Measurements from ENCODE around the gene BARHL1.

The BARHL1 gene

GRCh38 chr9:132609184-132609583, 26.8 kb downstream of the BARHL1 start:
- no peaks in the 10 kb centered on the region for H3K27me3 ChIP-seq (ENCODE audit: control insufficient read depth in 5 of 5, insufficient read depth in 4 of 5, low read length in 5 of 5)

GRCh38 chr9:132609829-132610228, 27.4 kb downstream of the BARHL1 start:
- H3K27ac ChIP-seq (ENCODE audit: low read depth, low read length) = no peak overlapping the region
- H3K36me3 ChIP-seq (ENCODE audit: control insufficient read depth in 5 of 5, insufficient read depth in 5 of 5, low read length in 5 of 5) = peaks cover 0 to 80% (median 72%) of the 10 kb centered on the region in 5 donors
- no peak overlapping the region for H3K4me3 ChIP-seq (ENCODE audit: low read depth in 1 of 5, low read length in 5 of 5)
- H3K27me3 ChIP-seq (ENCODE audit: control insufficient read depth in 5 of 5, insufficient read depth in 4 of 5, low read length in 5 of 5) = no peaks in the 10 kb centered on the region
- H3K4me1 ChIP-seq (ENCODE audit: control insufficient read depth in 5 of 5, insufficient read depth in 5 of 5, low read length in 5 of 5) = no peaks in the 10 kb centered on the region
- no peaks in the 10 kb centered on the region for H3K9me3 ChIP-seq (ENCODE audit: control insufficient read depth in 5 of 5, low read length in 5 of 5)
- no peak overlapping the region for H3K9ac ChIP-seq (ENCODE audit: low read length in 5 of 5)

More at GRCh38 chr9:132609184-132609583, 26.8 kb downstream of the BARHL1 start:
- Histone ChIP-seq H3K9ac (ENCODE audit: low read length in 5 of 5) (no peak overlapping the region), H3K27ac (ENCODE audit: low read depth, low read length) (no peak overlapping the region), H3K9me3 (ENCODE audit: control insufficient read depth in 5 of 5, low read length in 5 of 5) (no peaks in the 10 kb centered on the region), H3K4me1 (ENCODE audit: control insufficient read depth in 5 of 5, insufficient read depth in 5 of 5, low read length in 5 of 5) (no peaks in the 10 kb centered on the region), H3K4me3 (ENCODE audit: low read depth in 1 of 5, low read length in 5 of 5) (no peak overlapping the region), H3K36me3 (ENCODE audit: control insufficient read depth in 5 of 5, insufficient read depth in 5 of 5, low read length in 5 of 5) (peaks cover 0 to 77% (median 67%) of the 10 kb centered on the region in 5 donors)

- Histone ChIP-seq H3K9me3 (ENCODE audit: control insufficient read depth in 5 of 5, low read length in 5 of 5) (no peaks in the 10 kb centered on the region), H3K9ac (ENCODE audit: low read length in 5 of 5) (no peak overlapping the region), H3K4me3 (ENCODE audit: low read depth in 1 of 5, low read length in 5 of 5) (no peak overlapping the region), H3K36me3 (ENCODE audit: control insufficient read depth in 5 of 5, insufficient read depth in 5 of 5, low read length in 5 of 5) (peaks cover 5 to 82% (median 72%) of the 10 kb centered on the region in 5 donors), H3K4me1 (ENCODE audit: control insufficient read depth in 5 of 5, insufficient read depth in 5 of 5, low read length in 5 of 5) (no peaks in the 10 kb centered on the region), H3K27me3 (ENCODE audit: control insufficient read depth in 5 of 5, insufficient read depth in 4 of 5, low read length in 5 of 5) (no peaks in the 10 kb centered on the region), H3K27ac (ENCODE audit: low read depth, low read length) (no peak overlapping the region)
Measured at GRCh38 chr9:132610661-132611060, 28.3 kb downstream of the BARHL1 start.

GRCh38 chr9:132614324-132614723, 31.9 kb downstream of the BARHL1 start:
- H3K27ac ChIP-seq (ENCODE audit: low read depth, low read length) = no peak overlapping the region
- H3K4me3 ChIP-seq (ENCODE audit: low read depth in 1 of 5, low read length in 5 of 5) = no peak overlapping the region
- H3K27me3 ChIP-seq (ENCODE audit: control insufficient read depth in 5 of 5, insufficient read depth in 4 of 5, low read length in 5 of 5) = no peaks in the 10 kb centered on the region
- H3K9ac ChIP-seq (ENCODE audit: low read length in 5 of 5) = no peak overlapping the region
- H3K36me3 ChIP-seq (ENCODE audit: control insufficient read depth in 5 of 5, insufficient read depth in 5 of 5, low read length in 5 of 5) = peaks cover 20 to 86% (median 69%) of the 10 kb centered on the region in 5 donors
- no peaks in the 10 kb centered on the region for H3K9me3 ChIP-seq (ENCODE audit: control insufficient read depth in 5 of 5, low read length in 5 of 5)
- no peaks in the 10 kb centered on the region for H3K4me1 ChIP-seq (ENCODE audit: control insufficient read depth in 5 of 5, insufficient read depth in 5 of 5, low read length in 5 of 5)

- Histone ChIP-seq H3K4me1 (ENCODE audit: control insufficient read depth in 5 of 5, insufficient read depth in 5 of 5, low read length in 5 of 5) (no peaks in the 10 kb centered on the region), H3K27ac (ENCODE audit: low read depth, low read length) (no peak overlapping the region), H3K27me3 (ENCODE audit: control insufficient read depth in 5 of 5, insufficient read depth in 4 of 5, low read length in 5 of 5) (no peaks in the 10 kb centered on the region), H3K4me3 (ENCODE audit: low read depth in 1 of 5, low read length in 5 of 5) (no peak overlapping the region), H3K9me3 (ENCODE audit: control insufficient read depth in 5 of 5, low read length in 5 of 5) (no peaks in the 10 kb centered on the region), H3K36me3 (ENCODE audit: control insufficient read depth in 5 of 5, insufficient read depth in 5 of 5, low read length in 5 of 5) (peaks cover 24 to 81% (median 59%) of the 10 kb centered on the region in 5 donors), H3K9ac (ENCODE audit: low read length in 5 of 5) (no peak overlapping the region)
Measured at GRCh38 chr9:132615774-132616173, 33.4 kb downstream of the BARHL1 start.

GRCh38 chr9:132616725-132617124, 34.3 kb downstream of the BARHL1 start:
- no peaks in the 10 kb centered on the region for H3K27me3 ChIP-seq (ENCODE audit: control insufficient read depth in 5 of 5, insufficient read depth in 4 of 5, low read length in 5 of 5)
- H3K4me1 ChIP-seq (ENCODE audit: control insufficient read depth in 5 of 5, insufficient read depth in 5 of 5, low read length in 5 of 5) = no peaks in the 10 kb centered on the region
- no peak overlapping the region for H3K9ac ChIP-seq (ENCODE audit: low read length in 5 of 5)
- no peak overlapping the region for H3K27ac ChIP-seq (ENCODE audit: low read depth, low read length)
- no peak overlapping the region for H3K4me3 ChIP-seq (ENCODE audit: low read depth in 1 of 5, low read length in 5 of 5)
- peaks cover 29 to 79% (median 54%) of the 10 kb centered on the region in 5 donors for H3K36me3 ChIP-seq (ENCODE audit: control insufficient read depth in 5 of 5, insufficient read depth in 5 of 5, low read length in 5 of 5)
- no peaks in the 10 kb centered on the region for H3K9me3 ChIP-seq (ENCODE audit: control insufficient read depth in 5 of 5, low read length in 5 of 5)

- no peaks in the 10 kb centered on the region for H3K9me3 ChIP-seq (ENCODE audit: control insufficient read depth in 5 of 5, low read length in 5 of 5)
- no peak overlapping the region for H3K4me3 ChIP-seq (ENCODE audit: low read depth in 1 of 5, low read length in 5 of 5)
- no peaks in the 10 kb centered on the region for H3K27me3 ChIP-seq (ENCODE audit: control insufficient read depth in 5 of 5, insufficient read depth in 4 of 5, low read length in 5 of 5)
- H3K9ac ChIP-seq (ENCODE audit: low read length in 5 of 5) = no peak overlapping the region
- no peak overlapping the region for H3K27ac ChIP-seq (ENCODE audit: low read depth, low read length)
- H3K36me3 ChIP-seq (ENCODE audit: control insufficient read depth in 5 of 5, insufficient read depth in 5 of 5, low read length in 5 of 5) = peaks cover 24 to 64% (median 42%) of the 10 kb centered on the region in 5 donors
- H3K4me1 ChIP-seq (ENCODE audit: control insufficient read depth in 5 of 5, insufficient read depth in 5 of 5, low read length in 5 of 5) = no peaks in the 10 kb centered on the region
Measured at GRCh38 chr9:132622159-132622558, 39.8 kb downstream of the BARHL1 start.

GRCh38 chr9:132626285-132626684, 43.9 kb downstream of the BARHL1 start:
- Histone ChIP-seq H3K4me1 (ENCODE audit: control insufficient read depth in 5 of 5, insufficient read depth in 5 of 5, low read length in 5 of 5) (no peaks in the 10 kb centered on the region), H3K9ac (ENCODE audit: low read length in 5 of 5) (no peak overlapping the region), H3K36me3 (ENCODE audit: control insufficient read depth in 5 of 5, insufficient read depth in 5 of 5, low read length in 5 of 5) (peaks cover 22 to 78% (median 61%) of the 10 kb centered on the region in 5 donors), H3K4me3 (ENCODE audit: low read depth in 1 of 5, low read length in 5 of 5) (no peak overlapping the region), H3K27me3 (ENCODE audit: control insufficient read depth in 5 of 5, insufficient read depth in 4 of 5, low read length in 5 of 5) (no peaks in the 10 kb centered on the region), H3K27ac (ENCODE audit: low read depth, low read length) (no peak overlapping the region), H3K9me3 (ENCODE audit: control insufficient read depth in 5 of 5, low read length in 5 of 5) (no peaks in the 10 kb centered on the region)

- Histone ChIP-seq H3K4me1 (ENCODE audit: control insufficient read depth in 5 of 5, insufficient read depth in 5 of 5, low read length in 5 of 5) (no peaks in the 10 kb centered on the region), H3K9ac (ENCODE audit: low read length in 5 of 5) (no peak overlapping the region), H3K27me3 (ENCODE audit: control insufficient read depth in 5 of 5, insufficient read depth in 4 of 5, low read length in 5 of 5) (no peaks in the 10 kb centered on the region), H3K27ac (ENCODE audit: low read depth, low read length) (no peak overlapping the region), H3K9me3 (ENCODE audit: control insufficient read depth in 5 of 5, low read length in 5 of 5) (no peaks in the 10 kb centered on the region), H3K36me3 (ENCODE audit: control insufficient read depth in 5 of 5, insufficient read depth in 5 of 5, low read length in 5 of 5) (peaks cover 21 to 81% (median 64%) of the 10 kb centered on the region in 5 donors), H3K4me3 (ENCODE audit: low read depth in 1 of 5, low read length in 5 of 5) (no peak overlapping the region)
Measured at GRCh38 chr9:132627106-132627505, 44.7 kb downstream of the BARHL1 start.

- Histone ChIP-seq H3K27ac (ENCODE audit: low read depth, low read length) (no peak overlapping the region), H3K4me1 (ENCODE audit: control insufficient read depth in 5 of 5, insufficient read depth in 5 of 5, low read length in 5 of 5) (no peaks in the 10 kb centered on the region), H3K36me3 (ENCODE audit: control insufficient read depth in 5 of 5, insufficient read depth in 5 of 5, low read length in 5 of 5) (peaks cover 21 to 76% (median 61%) of the 10 kb centered on the region in 5 donors), H3K9ac (ENCODE audit: low read length in 5 of 5) (no peak overlapping the region), H3K9me3 (ENCODE audit: control insufficient read depth in 5 of 5, low read length in 5 of 5) (no peaks in the 10 kb centered on the region), H3K4me3 (ENCODE audit: low read depth in 1 of 5, low read length in 5 of 5) (no peak overlapping the region), H3K27me3 (ENCODE audit: control insufficient read depth in 5 of 5, insufficient read depth in 4 of 5, low read length in 5 of 5) (no peaks in the 10 kb centered on the region)
Measured at GRCh38 chr9:132627594-132627993, 45.2 kb downstream of the BARHL1 start.

GRCh38 chr9:132628746-132629145, 46.3 kb downstream of the BARHL1 start:
- H3K4me1 ChIP-seq (ENCODE audit: control insufficient read depth in 5 of 5, insufficient read depth in 5 of 5, low read length in 5 of 5) = no peaks in the 10 kb centered on the region
- H3K9ac ChIP-seq (ENCODE audit: low read length in 5 of 5) = no peak overlapping the region
- H3K27me3 ChIP-seq (ENCODE audit: control insufficient read depth in 5 of 5, insufficient read depth in 4 of 5, low read length in 5 of 5) = no peaks in the 10 kb centered on the region
- no peaks in the 10 kb centered on the region for H3K9me3 ChIP-seq (ENCODE audit: control insufficient read depth in 5 of 5, low read length in 5 of 5)
- peaks cover 25 to 74% (median 61%) of the 10 kb centered on the region in 5 donors for H3K36me3 ChIP-seq (ENCODE audit: control insufficient read depth in 5 of 5, insufficient read depth in 5 of 5, low read length in 5 of 5)
- H3K27ac ChIP-seq (ENCODE audit: low read depth, low read length) = no peak overlapping the region
- H3K4me3 ChIP-seq (ENCODE audit: low read depth in 1 of 5, low read length in 5 of 5) = no peak overlapping the region

Data from subcutaneous abdominal adipose tissue (tissue), 5 donors.